Progenitor cell of endocrine pancreas (in vitro differentiated cells): ENCODE data around the gene C12orf43. TPM values are rescaled to one million over a fixed set of nuclear protein-coding genes. Genes with fewer than 3 reads are reported as not detected.

Experiments used
- DNase-seq: peaks from one replicate; pipeline ENCODE4 v3.0.0; 2021; ENCODE audit warnings: low spot score; ENCODE audit not compliant: unreplicated experiment
- H3K27ac Mint-ChIP-seq: 2 replicates; pipeline ENCODE4 v1.8.0; 2021; ENCODE audit warnings: mild to moderate bottlenecking, moderate library complexity, mixed read lengths
- H3K27me3 Mint-ChIP-seq: 2 replicates; pipeline ENCODE4 v1.8.0; 2021; ENCODE audit warnings: mixed read lengths
- H3K36me3 Mint-ChIP-seq: 2 replicates; pipeline ENCODE4 v1.8.0; 2022; ENCODE audit warnings: mixed read lengths; ENCODE audit not compliant: insufficient read depth
- H3K4me1 Mint-ChIP-seq: 2 replicates; pipeline ENCODE4 v1.8.0; 2021; ENCODE audit warnings: low read depth, mixed read lengths
- H3K4me3 Mint-ChIP-seq: 2 replicates; pipeline ENCODE4 v1.8.0; 2021; ENCODE audit warnings: low read depth, mild to moderate bottlenecking, moderate library complexity, mixed read lengths
- H3K9me3 Mint-ChIP-seq: 2 replicates; pipeline ENCODE4 v1.8.0; 2021; ENCODE audit warnings: low read depth, mixed read lengths
- CTCF ChIP-seq: fragments of 200-600 bp; sonication (generic); IDR thresholded peaks from one replicate; pipeline ENCODE4 v1.5.0; 2021; ENCODE audit warnings: antibody characterized with exemption, mild to moderate bottlenecking; ENCODE audit not compliant: unreplicated experiment
- total RNA-seq: library from RNA; stranded (reverse); gene quantifications from 2 replicates; pipeline ENCODE4 v1.2.1, GENCODE V29; 2021

C12orf43 gene
- total RNA-seq, 1 donor from 2014 or later, result 17.2 TPM

GRCh38 chr12:120979862-120980696 is 36.2 kb downstream of the C12orf43 start:
- DNase-seq, result peak; percentile 55
- Mint-ChIP-seq H3K4me3 (peak overlapping the region; percentile 91), H3K9me3 (no peaks in the 10 kb centered on the region), H3K27ac (peak overlapping the region; percentile 98), H3K27me3 (no peaks in the 10 kb centered on the region), H3K4me1 (peaks cover 47% of the 10 kb centered on the region), H3K36me3 (peaks cover 5% of the 10 kb centered on the region)
- no peak for TF ChIP-seq CTCF

GRCh38 chr12:120979220-120979861 is 36.9 kb downstream of the C12orf43 start:
- peaks cover 6% of the 10 kb centered on the region for H3K36me3 Mint-ChIP-seq
- H3K4me3 Mint-ChIP-seq, result peak overlapping the region; percentile 91
- H3K27ac Mint-ChIP-seq, result peak overlapping the region; percentile 98
- H3K9me3 Mint-ChIP-seq, result no peaks in the 10 kb centered on the region
- DNase-seq, result no peak
- no peak for TF ChIP-seq CTCF
- H3K27me3 Mint-ChIP-seq, result no peaks in the 10 kb centered on the region
- peaks cover 45% of the 10 kb centered on the region for H3K4me1 Mint-ChIP-seq

GRCh38 chr12:120978296-120979219 is 37.7 kb downstream of the C12orf43 start, which contains the start of gene HNF1A:
TSS of gene HNF1A (plus strand) at chr12:120978543. CDS start at chr12:120978769, 226 bp downstream.
- no peak for TF ChIP-seq CTCF
- DNase-seq, result no peak
- no peaks in the 10 kb centered on the region for H3K9me3 Mint-ChIP-seq
- peaks cover 46% of the 10 kb centered on the region for H3K4me1 Mint-ChIP-seq
- peaks cover 12% of the 10 kb centered on the region for H3K36me3 Mint-ChIP-seq
- peak within 1 kb of the TSS; percentile 91 for H3K4me3 Mint-ChIP-seq
- peak within 1 kb of the TSS; percentile 98 for H3K27ac Mint-ChIP-seq
- H3K27me3 Mint-ChIP-seq, result no peaks in the 10 kb centered on the region

- no peaks in the 10 kb centered on the region for H3K9me3 Mint-ChIP-seq
- H3K4me3 Mint-ChIP-seq, result peak overlapping the region; percentile 91
- H3K27ac Mint-ChIP-seq, result peak overlapping the region; percentile 98
- TF ChIP-seq CTCF, result no peak
- no peaks in the 10 kb centered on the region for H3K27me3 Mint-ChIP-seq
- DNase-seq, result no peak
- peaks cover 49% of the 10 kb centered on the region for H3K4me1 Mint-ChIP-seq
- H3K36me3 Mint-ChIP-seq, result peaks cover 18% of the 10 kb centered on the region
These were observed 38.6 kb downstream of the C12orf43 start for GRCh38 chr12:120977531-120978295.
